K562 treated with DMSO at 1 percent for 4 hours (cell line): ENCODE data around the gene GBP4. TPM values are rescaled to one million over a fixed set of nuclear protein-coding genes. Genes with fewer than 3 reads are reported as not detected.

Source experiments
- total RNA-seq: library from RNA; unstranded; fragments of 300-600 nt; gene quantifications from 2 replicates; pipeline ENCODE4 v1.2.3, GENCODE V29; 2022; ENCODE audit not compliant: insufficient read depth

The GBP4 gene
- total RNA-seq = 0.08 TPM in 1 of 2 replicates, not detected in the other

GRCh38 chr1:89198491-89199072 lies at the start of gene GBP4:
Gene GBP4, minus strand, starts transcription at chr1:89198942. Its CDS starts 108 bp downstream, at chr1:89198834.

GRCh38 chr1:89175601-89176256 lies 23.0 kb downstream of the GBP4 start, which contains the start of gene GBP7:
Gene GBP7, minus strand, starts transcription at chr1:89176003. Its CDS starts 4,068 bp downstream, at chr1:89171935.

Other genes starting within 250 kb of the GBP4 start
- 14.1 and 16.9 TPM in 2 replicates for gene KYAT3, start 206.3 kb downstream of the GBP4 start, total RNA-seq
- gene RBMXL1, start 206.3 kb downstream of the GBP4 start, total RNA-seq = 3.6 and 4.0 TPM in 2 replicates
- not detected in 2 replicates for gene GBP3, start 176.1 kb downstream of the GBP4 start, total RNA-seq
- gene GBP1, start 133.7 kb downstream of the GBP4 start, total RNA-seq = not detected in 2 replicates
- gene GBP2, start 72.8 kb downstream of the GBP4 start, total RNA-seq = 15.2 and 15.6 TPM in 2 replicates
- not detected in 2 replicates for gene GBP7, start 22.9 kb downstream of the GBP4 start, total RNA-seq
- 0.59 and 2.4 TPM in 2 replicates for gene GBP5, start 73.9 kb upstream of the GBP4 start, total RNA-seq
- not detected in 2 replicates for gene GBP6, start 165.1 kb upstream of the GBP4 start, total RNA-seq